ENCODE data around the gene XPC.

DNA sequence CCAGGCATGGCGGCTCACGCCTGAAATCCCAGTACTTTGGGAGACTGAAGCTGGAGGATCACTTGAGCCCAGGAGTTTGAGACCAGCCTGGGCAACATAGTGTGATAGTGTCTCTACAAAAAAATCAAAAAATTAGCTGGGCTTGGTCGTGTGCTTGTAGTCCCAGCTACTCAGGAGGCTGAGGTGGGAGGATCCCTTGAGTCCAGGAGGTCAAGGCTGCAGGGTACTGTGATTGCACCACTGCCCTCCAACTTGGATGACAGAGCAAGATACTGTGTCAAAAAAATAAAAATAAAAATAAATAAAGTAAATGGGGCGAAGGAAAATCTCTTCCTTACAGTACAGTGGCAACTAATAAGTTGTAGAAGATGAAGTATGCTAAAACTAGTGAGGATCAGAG is 29.8 kb upstream of the XPC start:
- TF ChIP-seq POLR2A (IDR thresholded peaks at IDR 0.05) (no peak), CTCF (IDR thresholded peaks at IDR 0.05) (no peak), POLR2AphosphoS5 (IDR thresholded peaks at IDR 0.05) (no peak)
